ENCODE results near the gene SVOPL. TPM values are rescaled to one million over a fixed set of nuclear protein-coding genes. Genes with fewer than 3 reads are reported as not detected.

Gene SVOPL
- total RNA-seq, 2 donors from 2014 or later, result not detected

DNA sequence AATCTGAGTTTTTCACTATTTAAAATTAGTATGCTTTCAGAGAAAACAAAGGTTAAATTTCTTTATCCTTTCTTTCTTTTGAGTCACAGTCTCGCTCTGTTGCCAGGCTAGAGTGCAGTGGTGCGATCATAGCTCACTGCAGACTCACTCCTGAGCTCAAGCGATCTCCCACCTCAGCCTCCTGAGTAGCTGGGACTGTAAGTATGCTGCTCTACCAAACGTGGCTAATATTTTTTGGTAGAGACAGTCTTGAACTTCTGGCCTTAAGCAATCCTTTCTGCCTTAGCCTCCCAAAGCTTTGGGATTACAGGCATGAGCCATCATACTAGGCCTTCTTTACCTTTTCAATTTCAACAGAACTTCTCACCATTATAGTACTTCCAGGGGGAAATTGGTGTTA lies 127.4 kb downstream of the SVOPL start:
- no peak for DNase-seq (ENCODE audit: low spot score)
- H3K27me3 Mint-ChIP-seq, result no peaks in the 10 kb centered on the region
- H3K36me3 Mint-ChIP-seq, result peaks cover 33% of the 10 kb centered on the region
- no peaks in the 10 kb centered on the region for H3K9me3 Mint-ChIP-seq
- no peak overlapping the region for H3K27ac Mint-ChIP-seq
- H3K4me3 Mint-ChIP-seq, result no peak overlapping the region
- ATAC-seq, result no peak
- peaks cover 0 to 10% of the 10 kb centered on the region in 2 donors for H3K4me1 Mint-ChIP-seq (ENCODE audit: low read depth in 2 of 2)

DNA sequence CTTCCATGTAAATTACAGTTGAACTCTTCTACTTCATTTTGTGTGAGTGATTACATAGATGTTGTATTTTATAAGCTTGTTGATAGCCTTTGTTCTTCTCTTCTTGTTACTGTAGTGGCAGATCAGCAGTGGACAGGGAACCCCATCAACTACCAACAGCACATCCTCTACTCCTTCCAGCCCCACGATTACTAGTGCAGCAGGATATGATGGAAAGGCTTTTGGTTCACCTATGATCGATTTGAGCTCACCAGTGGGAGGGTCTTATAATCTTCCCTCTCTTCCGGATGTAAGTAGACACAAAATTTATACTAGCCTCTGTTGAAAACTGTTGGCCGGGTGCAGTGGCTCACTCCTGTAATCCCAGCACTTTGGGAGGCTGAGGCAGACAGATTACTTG lies 130.4 kb downstream of the SVOPL start:
- no peak for ATAC-seq
- Mint-ChIP-seq H3K27ac (no peak overlapping the region), H3K4me1 (ENCODE audit: low read depth in 2 of 2) (peaks cover 0 to 7% of the 10 kb centered on the region in 2 donors), H3K9me3 (peaks cover 5% of the 10 kb centered on the region), H3K27me3 (no peaks in the 10 kb centered on the region), H3K4me3 (no peak overlapping the region), H3K36me3 (peaks cover 32% of the 10 kb centered on the region)
- no peak for DNase-seq (ENCODE audit: low spot score)

DNA sequence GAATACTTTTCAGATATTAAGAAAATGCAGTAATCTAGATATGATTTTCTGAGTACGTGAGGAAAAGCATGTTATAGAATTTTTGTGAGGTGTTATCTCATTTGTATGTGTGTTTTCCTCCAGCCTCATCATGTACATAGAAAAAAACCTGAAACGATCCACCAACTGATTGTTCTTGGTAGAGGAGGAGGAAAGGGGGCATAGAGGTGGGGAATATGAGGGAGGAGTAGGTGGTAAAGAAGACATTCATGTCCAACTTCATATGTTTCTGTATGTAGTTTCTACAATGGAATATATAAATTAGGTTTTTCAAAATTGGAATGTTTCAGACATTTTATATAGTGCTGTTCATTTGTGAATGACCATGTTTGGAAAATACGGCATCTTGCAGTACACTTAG lies 131.7 kb downstream of the SVOPL start:
- Mint-ChIP-seq H3K27me3 (no peaks in the 10 kb centered on the region), H3K9me3 (peaks cover 17% of the 10 kb centered on the region), H3K27ac (no peak overlapping the region), H3K4me3 (no peak overlapping the region), H3K36me3 (peaks cover 42% of the 10 kb centered on the region), H3K4me1 (ENCODE audit: low read depth in 2 of 2) (peaks cover 0 to 4% of the 10 kb centered on the region in 2 donors)
- no peak for DNase-seq (ENCODE audit: low spot score)
- no peak for ATAC-seq

DNA sequence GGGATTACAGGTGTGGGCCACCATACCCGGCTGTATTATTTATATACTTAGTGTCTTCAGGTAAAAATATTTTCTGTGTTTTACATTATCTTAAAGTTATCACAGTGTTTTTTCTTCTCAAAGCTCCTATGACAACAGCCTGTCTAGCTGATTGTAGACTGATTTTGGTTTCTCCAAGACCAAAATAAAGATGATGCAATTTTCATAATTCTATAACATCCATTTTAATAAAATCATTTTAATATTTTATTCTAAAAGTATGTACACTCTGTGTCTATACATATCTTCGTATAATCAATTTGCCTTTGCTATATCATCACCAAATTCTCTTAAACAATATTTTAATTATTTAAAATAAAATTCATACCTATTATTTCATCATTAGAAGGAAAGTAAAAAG lies 132.5 kb downstream of the SVOPL start:
- no peaks in the 10 kb centered on the region for H3K4me1 Mint-ChIP-seq (ENCODE audit: low read depth in 2 of 2)
- H3K36me3 Mint-ChIP-seq, result peaks cover 42% of the 10 kb centered on the region
- ATAC-seq, result no peak
- H3K9me3 Mint-ChIP-seq, result peaks cover 19% of the 10 kb centered on the region
- no peaks in the 10 kb centered on the region for H3K27me3 Mint-ChIP-seq
- no peak overlapping the region for H3K27ac Mint-ChIP-seq
- no peak for DNase-seq (ENCODE audit: low spot score)
- no peak overlapping the region for H3K4me3 Mint-ChIP-seq

DNA sequence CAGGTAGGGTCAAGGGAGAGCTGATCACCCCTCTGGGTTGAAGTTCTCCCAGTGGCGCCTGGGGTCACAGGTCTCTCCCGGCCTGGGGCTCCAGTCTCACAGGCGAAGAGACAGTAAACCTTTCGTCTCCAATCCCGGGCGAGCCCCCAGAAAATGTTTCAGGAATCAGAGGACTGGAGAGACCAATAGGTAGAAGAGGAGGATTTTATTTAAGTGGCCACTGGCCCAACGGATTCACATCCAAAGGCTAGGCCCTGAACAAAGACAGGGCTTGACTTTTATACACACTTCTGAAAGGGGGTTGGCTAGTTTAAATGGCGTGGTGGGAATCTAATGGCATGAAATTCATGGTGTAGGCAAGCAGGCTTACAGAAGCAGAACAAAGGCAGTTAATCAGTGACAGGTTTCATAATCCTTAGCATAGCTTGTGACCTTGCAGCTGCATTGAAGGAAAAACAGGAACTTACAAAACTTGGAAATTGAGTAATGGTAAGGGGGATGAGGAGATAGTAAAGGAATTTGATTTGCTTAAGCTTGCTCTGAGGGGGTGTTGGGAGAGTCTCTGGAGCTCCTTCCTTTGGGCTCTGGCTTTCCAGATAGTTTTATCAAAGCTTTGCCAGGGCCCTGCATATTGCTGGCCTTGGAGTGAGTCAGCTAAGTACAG lies 135.6 kb downstream of the SVOPL start:
- Mint-ChIP-seq H3K4me1 (ENCODE audit: low read depth in 2 of 2) (peaks cover 0 to 2% of the 10 kb centered on the region in 2 donors), H3K27me3 (no peaks in the 10 kb centered on the region), H3K9me3 (peaks cover 28% of the 10 kb centered on the region), H3K27ac (no peak overlapping the region), H3K4me3 (no peak overlapping the region), H3K36me3 (peaks cover 61% of the 10 kb centered on the region)
- no peak for DNase-seq (ENCODE audit: low spot score)
- no peak for ATAC-seq

DNA sequence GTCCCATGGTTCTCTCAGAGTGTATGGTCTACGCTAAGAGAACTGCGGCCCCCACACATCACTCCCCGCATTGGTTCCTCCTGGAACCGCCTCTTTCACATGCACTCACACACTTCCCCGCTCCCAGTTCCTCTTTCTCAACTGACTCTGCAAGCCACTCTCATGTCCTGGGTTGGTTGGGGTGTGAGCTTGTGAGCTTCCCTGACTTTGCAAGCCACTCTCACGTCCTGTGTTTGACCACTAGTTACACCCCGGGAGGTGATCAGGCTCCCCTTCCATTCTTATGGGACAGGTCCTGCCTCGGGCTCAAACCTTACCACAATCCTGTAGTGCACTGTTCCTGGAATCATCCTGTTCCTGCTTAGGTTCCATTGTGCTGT lies 136.1 kb downstream of the SVOPL start:
- H3K36me3 Mint-ChIP-seq, result peaks cover 64% of the 10 kb centered on the region
- H3K9me3 Mint-ChIP-seq, result peaks cover 28% of the 10 kb centered on the region
- H3K4me1 Mint-ChIP-seq (ENCODE audit: low read depth in 2 of 2), result peaks cover 0 to 2% of the 10 kb centered on the region in 2 donors
- H3K4me3 Mint-ChIP-seq, result no peak overlapping the region
- no peak for DNase-seq (ENCODE audit: low spot score)
- ATAC-seq, result no peak
- no peak overlapping the region for H3K27ac Mint-ChIP-seq
- H3K27me3 Mint-ChIP-seq, result no peaks in the 10 kb centered on the region

DNA sequence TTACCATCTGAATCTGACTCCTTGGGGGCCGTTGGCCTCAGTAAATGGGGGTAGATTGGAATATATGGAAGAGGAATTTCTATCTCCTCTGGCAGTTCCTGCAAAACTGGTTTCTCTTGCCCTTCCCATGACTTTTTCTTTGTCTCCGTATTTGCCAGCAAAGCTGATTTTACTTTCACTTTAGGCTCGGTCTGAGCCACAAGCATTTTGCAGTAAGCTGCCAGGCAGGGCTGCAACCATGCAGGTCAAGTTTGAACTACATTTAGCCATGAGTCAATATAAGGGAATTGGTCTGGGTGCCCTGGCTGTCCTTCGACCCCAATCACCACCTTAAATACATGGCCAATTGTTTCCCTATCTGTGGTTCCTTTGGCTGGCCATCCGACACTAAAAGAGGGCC lies 136.8 kb downstream of the SVOPL start:
- H3K9me3 Mint-ChIP-seq, result peaks cover 28% of the 10 kb centered on the region
- no peak overlapping the region for H3K27ac Mint-ChIP-seq
- ATAC-seq, result no peak
- H3K4me3 Mint-ChIP-seq, result no peak overlapping the region
- peaks cover 67% of the 10 kb centered on the region for H3K36me3 Mint-ChIP-seq
- H3K27me3 Mint-ChIP-seq, result no peaks in the 10 kb centered on the region
- H3K4me1 Mint-ChIP-seq (ENCODE audit: low read depth in 2 of 2), result peaks cover 0 to 2% of the 10 kb centered on the region in 2 donors
- no peak for DNase-seq (ENCODE audit: low spot score)

DNA sequence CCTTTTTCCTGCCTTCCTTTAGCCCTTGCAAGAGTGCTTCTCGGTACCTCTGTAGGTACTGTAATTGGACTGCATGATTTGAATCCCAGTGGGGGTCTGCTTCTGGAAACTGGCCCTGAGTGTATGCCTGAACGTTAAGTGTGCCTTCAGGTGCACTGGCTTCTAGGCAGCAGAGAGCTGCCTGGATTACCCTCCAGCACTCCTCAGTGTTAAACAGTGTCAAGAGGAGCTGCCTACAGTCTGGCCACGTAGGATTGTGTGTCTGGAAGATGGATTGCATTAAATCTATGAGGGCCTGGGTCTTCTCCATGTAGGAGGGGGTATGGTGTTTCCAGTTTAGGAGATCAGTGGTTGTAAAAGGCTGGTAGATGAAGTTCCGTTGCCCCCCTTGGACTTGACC lies 137.4 kb downstream of the SVOPL start:
- H3K27ac Mint-ChIP-seq, result no peak overlapping the region
- H3K27me3 Mint-ChIP-seq, result no peaks in the 10 kb centered on the region
- peaks cover 0 to 2% of the 10 kb centered on the region in 2 donors for H3K4me1 Mint-ChIP-seq (ENCODE audit: low read depth in 2 of 2)
- H3K4me3 Mint-ChIP-seq, result no peak overlapping the region
- H3K36me3 Mint-ChIP-seq, result peaks cover 67% of the 10 kb centered on the region
- no peak for ATAC-seq
- DNase-seq (ENCODE audit: low spot score), result no peak
- H3K9me3 Mint-ChIP-seq, result peaks cover 28% of the 10 kb centered on the region

DNA sequence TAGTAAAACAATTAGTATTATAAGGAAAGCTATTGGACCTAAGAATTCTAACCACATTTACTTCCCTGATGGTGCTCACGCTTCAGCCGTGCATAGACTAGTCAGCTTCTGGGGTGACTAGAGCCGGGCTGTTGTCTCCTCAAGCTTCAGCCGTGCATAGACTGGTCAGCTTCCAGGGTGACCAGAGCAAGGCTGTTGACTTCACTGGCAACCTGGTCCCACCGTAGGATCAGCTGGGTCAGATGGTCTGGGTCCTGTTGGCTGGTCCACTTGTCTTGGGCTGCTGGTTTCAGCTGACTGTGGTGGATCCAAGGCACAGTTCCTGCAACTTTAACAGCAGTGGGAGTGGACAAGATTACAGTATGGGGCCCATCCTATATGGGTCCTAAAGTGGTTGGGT lies 141.7 kb downstream of the SVOPL start:
- Mint-ChIP-seq H3K27ac (no peak overlapping the region), H3K4me1 (ENCODE audit: low read depth in 2 of 2) (peaks cover 0 to 2% of the 10 kb centered on the region in 2 donors), H3K36me3 (peaks cover 80% of the 10 kb centered on the region), H3K4me3 (no peak overlapping the region), H3K27me3 (no peaks in the 10 kb centered on the region), H3K9me3 (peaks cover 25% of the 10 kb centered on the region)
- no peak for DNase-seq (ENCODE audit: low spot score)
- ATAC-seq, result no peak

DNA sequence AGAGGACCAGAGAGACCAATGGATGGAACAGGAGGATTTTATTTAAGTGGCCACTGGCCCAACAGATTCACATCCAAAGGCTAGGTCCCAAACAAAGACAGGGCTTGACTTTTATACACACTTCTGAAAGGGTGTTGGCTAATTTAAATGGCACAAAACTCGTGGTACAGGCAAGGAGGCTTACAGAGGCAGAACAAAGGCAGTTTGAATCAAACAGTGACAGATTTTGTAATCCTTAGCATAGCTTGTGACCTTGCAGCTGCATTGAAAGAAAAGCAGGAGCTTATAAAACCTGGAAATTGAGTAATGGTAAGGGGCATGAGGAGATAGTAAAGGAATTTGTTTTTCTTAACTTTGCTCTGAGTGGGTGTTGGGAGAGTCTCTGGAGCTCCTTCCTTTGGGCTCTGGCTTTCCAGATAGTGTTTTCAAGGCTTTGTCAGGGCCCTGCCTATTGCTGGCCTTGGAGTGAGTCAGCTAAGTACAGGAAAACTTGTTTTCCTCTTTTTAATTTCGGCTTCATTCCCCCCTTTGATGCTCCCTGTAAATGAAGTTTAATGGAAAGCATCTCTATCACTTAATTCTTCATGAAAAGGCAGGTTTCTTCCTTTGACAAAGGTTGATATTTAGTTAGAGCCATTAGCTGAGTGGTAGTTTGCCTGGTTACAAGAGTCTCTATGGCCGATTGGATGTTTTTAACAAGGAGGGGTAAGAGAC lies 144.2 kb downstream of the SVOPL start:
- no peaks in the 10 kb centered on the region for H3K27me3 Mint-ChIP-seq
- H3K36me3 Mint-ChIP-seq, result peaks cover 71% of the 10 kb centered on the region
- peaks cover 0 to 1% of the 10 kb centered on the region in 2 donors for H3K4me1 Mint-ChIP-seq (ENCODE audit: low read depth in 2 of 2)
- H3K27ac Mint-ChIP-seq, result no peak overlapping the region
- DNase-seq (ENCODE audit: low spot score) (no peak), ATAC-seq (no peak)
- no peak overlapping the region for H3K4me3 Mint-ChIP-seq
- H3K9me3 Mint-ChIP-seq, result peaks cover 17% of the 10 kb centered on the region

DNA sequence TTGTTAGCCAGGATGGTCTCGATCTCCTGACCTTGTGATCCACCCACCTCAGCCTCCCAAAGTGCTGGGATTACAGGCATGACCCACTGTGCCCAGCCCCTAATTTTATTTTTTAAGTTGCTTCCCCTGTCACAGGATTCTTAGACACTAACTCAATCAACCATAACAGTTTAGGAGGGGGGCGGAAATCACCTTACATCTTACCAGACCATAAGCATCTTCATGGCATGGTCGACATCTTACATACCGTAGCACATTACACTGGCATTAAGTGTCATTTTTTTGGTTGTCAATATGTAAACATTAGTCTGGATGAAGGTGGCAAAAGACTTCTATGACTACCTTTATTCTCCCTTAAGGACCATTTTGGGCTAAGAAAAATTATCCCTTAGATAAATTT lies 145.5 kb downstream of the SVOPL start:
- ATAC-seq (no peak), DNase-seq (ENCODE audit: low spot score) (no peak)
- no peaks in the 10 kb centered on the region for H3K27me3 Mint-ChIP-seq
- H3K27ac Mint-ChIP-seq, result no peak overlapping the region
- no peaks in the 10 kb centered on the region for H3K4me1 Mint-ChIP-seq (ENCODE audit: low read depth in 2 of 2)
- H3K4me3 Mint-ChIP-seq, result no peak overlapping the region
- peaks cover 65% of the 10 kb centered on the region for H3K36me3 Mint-ChIP-seq
- peaks cover 14% of the 10 kb centered on the region for H3K9me3 Mint-ChIP-seq

DNA sequence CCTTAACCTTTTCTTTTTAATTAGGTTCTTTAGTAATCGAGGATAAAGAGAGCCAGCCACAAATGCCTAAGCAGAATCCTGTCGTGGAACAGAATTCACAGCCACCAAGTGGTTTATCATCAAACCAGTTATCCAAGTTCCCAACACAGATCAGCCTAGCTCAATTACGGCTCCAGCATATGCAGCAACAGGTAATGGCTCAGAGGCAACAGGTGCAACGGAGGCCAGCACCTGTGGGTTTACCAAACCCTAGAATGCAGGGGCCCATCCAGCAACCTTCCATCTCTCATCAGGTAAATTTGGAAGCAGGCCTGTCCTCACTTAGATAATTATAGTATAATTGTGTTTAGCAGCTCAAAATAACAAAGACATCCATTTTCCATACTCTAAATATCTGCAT lies 146.5 kb downstream of the SVOPL start:
- Mint-ChIP-seq H3K4me3 (no peak overlapping the region), H3K4me1 (ENCODE audit: low read depth in 2 of 2) (peaks cover 4 to 5% of the 10 kb centered on the region in 2 donors)
- ATAC-seq, result no peak

DNA sequence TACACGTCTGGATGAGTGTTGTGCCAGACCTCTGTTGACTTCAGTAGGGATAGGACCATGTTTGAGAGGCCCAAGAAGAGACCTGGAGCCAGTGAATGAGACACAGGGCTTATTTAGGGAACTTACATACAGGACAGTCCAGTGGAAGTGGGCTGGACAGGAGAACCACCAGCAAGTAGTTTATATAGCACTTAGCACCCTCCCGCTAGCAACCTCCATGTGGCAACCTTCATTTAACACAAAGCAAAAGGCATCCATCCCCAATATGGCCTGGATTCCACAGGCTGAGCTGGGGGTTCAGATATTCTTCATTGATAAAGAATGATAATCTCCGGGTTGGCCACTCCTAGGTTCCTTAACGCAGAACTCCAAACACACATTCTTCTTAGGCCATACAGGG lies 147.4 kb downstream of the SVOPL start:
- no peak overlapping the region for H3K27ac Mint-ChIP-seq
- H3K4me1 Mint-ChIP-seq (ENCODE audit: low read depth in 2 of 2), result peaks cover 9 to 10% of the 10 kb centered on the region in 2 donors
- no peaks in the 10 kb centered on the region for H3K27me3 Mint-ChIP-seq
- ATAC-seq (no peak), DNase-seq (ENCODE audit: low spot score) (no peak)
- H3K4me3 Mint-ChIP-seq, result no peak overlapping the region
- peaks cover 66% of the 10 kb centered on the region for H3K36me3 Mint-ChIP-seq
- H3K9me3 Mint-ChIP-seq, result peaks cover 14% of the 10 kb centered on the region

More for the DNA sequence above, 146.5 kb downstream of the SVOPL start:
- H3K9me3 Mint-ChIP-seq, result peaks cover 14% of the 10 kb centered on the region
- no peaks in the 10 kb centered on the region for H3K27me3 Mint-ChIP-seq
- DNase-seq (ENCODE audit: low spot score), result no peak
- H3K27ac Mint-ChIP-seq, result no peak overlapping the region
- peaks cover 62% of the 10 kb centered on the region for H3K36me3 Mint-ChIP-seq

DNA sequence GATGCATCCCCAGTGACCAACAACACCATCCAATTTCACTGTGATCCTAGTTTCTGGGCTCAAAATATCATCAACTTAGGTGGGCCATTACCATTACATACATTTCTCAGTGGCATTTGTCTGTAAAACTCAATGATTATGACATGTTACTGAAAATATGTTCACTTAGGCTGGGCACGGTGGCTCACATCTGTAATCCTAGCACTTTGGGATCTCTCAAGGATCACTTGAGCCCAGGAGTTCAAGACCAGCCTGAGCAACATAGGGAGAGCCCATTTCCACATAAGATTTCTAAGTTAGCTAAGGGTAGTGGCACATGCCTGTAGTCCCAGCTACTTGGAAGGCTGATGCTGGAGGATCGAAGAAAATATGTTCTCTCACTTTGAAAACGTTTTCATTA lies 150.1 kb downstream of the SVOPL start:
- ATAC-seq (no peak), DNase-seq (ENCODE audit: low spot score) (no peak)
- H3K4me1 Mint-ChIP-seq (ENCODE audit: low read depth in 2 of 2), result peaks cover 9 to 10% of the 10 kb centered on the region in 2 donors
- peaks cover 49% of the 10 kb centered on the region for H3K36me3 Mint-ChIP-seq
- H3K9me3 Mint-ChIP-seq, result peaks cover 3% of the 10 kb centered on the region
- no peak overlapping the region for H3K4me3 Mint-ChIP-seq
- no peak overlapping the region for H3K27ac Mint-ChIP-seq
- no peaks in the 10 kb centered on the region for H3K27me3 Mint-ChIP-seq
